BJ (cell line): Measurements from ENCODE around the gene SLC15A4. TPM values are rescaled to one million over a fixed set of nuclear protein-coding genes. Genes with fewer than 3 reads are reported as not detected.

Experiments used
- CTCF ChIA-PET: fragments of 350-600 bp; formaldehyde crosslinking; extraction: SDS; loops from one replicate; lab custom pipeline; 2021; ENCODE audit warnings: antibody characterized with exemption, inconsistent platforms; lab: Yijun Ruan, JAX
- POLR2A ChIA-PET: fragments of 300-600 bp; sonication (Branson Sonifier 250); formaldehyde crosslinking; extraction: SDS; loops from one replicate; lab custom pipeline; 2021; ENCODE audit warnings: antibody characterized with exemption; lab: Charles Lee
- DNase-seq: peaks from one replicate; pipeline ENCODE4 v3.0.0-alpha.2; 2011; ENCODE audit warnings: low read depth
- H3K27me3 ChIP-seq: 2 replicates; pipeline ENCODE4 v1.6.0; 2011; ENCODE audit warnings: low read length; ENCODE audit not compliant: control insufficient read depth, insufficient read depth
- H3K36me3 ChIP-seq: 2 replicates; pipeline ENCODE4 v1.5.1; 2011; ENCODE audit warnings: low read length; ENCODE audit not compliant: control insufficient read depth, insufficient read depth
- H3K4me3 ChIP-seq: 2 replicates; pipeline ENCODE4 v1.5.1; 2011; ENCODE audit warnings: low read depth, mild to moderate bottlenecking, control low read depth, low read length
- CTCF ChIP-seq: IDR thresholded peaks from 2 replicates; pipeline ENCODE4 v1.5.1; 2011; ENCODE audit warnings: low read depth, mild to moderate bottlenecking, control low read depth, inconsistent platforms, low read length, moderate library complexity; ENCODE audit not compliant: insufficient read depth
- polyA plus RNA-seq: library from polyadenylated mRNA; depleted of rRNA; stranded (reverse); fragments of >200 nt; gene quantifications from 2 replicates; pipeline ENCODE4 v1.2.3, GENCODE V29; 2011

SLC15A4 gene
- polyA plus RNA-seq, 1 experiment: 21.8 TPM

DNA sequence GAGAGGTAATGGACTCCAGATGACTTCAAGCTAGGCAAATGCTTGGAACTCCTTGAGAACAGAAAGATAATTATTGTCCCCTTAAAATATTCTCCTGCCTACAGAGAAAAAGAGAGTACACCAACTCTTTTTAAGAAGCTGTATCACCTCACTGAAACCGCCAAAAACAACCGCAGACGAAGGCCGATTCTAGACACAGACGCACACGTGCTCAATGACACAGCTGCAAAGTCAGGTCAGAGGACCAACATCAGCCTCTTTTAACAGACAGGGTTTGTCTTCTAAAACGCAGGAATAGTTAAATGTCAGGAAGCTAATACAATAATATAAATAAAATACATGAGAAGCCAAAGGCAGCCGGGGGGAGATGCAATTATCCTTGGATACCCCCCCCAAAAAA, 19.0 kb downstream of the SLC15A4 start:
- POLR2A ChIA-PET: no interaction called here
- TF ChIP-seq CTCF: no peak
- H3K36me3 ChIP-seq: peaks cover 12% of the 10 kb centered on the region
- CTCF ChIA-PET: no interaction called here
- no peaks in the 10 kb centered on the region for H3K27me3 ChIP-seq
- no peak overlapping the region for H3K4me3 ChIP-seq
- DNase-seq: no peak

DNA sequence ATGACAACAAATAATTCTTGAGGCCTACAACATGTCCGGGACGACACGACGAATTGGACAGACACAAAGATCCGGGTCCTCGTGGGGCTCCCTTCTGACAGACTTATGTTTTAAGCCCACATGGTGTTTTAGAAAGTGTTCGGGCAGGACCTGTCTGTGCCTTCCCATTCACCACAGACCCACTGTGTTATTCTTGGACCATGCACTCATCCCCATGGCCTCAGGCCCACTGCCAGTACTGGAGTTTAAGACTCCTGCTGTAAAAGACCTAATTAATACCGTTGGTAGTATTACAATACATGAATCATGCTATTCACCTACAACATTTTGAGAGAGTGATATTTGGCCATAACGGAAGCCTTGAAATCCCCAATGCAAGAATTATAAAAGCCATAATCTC, 20.0 kb downstream of the SLC15A4 start:
- TF ChIP-seq CTCF: no peak
- no peak for DNase-seq
- CTCF ChIA-PET: no interaction called here

GRCh38 chr12:128802756-128803155, 21.0 kb downstream of the SLC15A4 start:
- no peaks in the 10 kb centered on the region for H3K27me3 ChIP-seq
- CTCF ChIA-PET: no interaction called here
- POLR2A ChIA-PET: no interaction called here
- no peak overlapping the region for H3K4me3 ChIP-seq
- no peak for DNase-seq
- peaks cover 14% of the 10 kb centered on the region for H3K36me3 ChIP-seq
- no peak for TF ChIP-seq CTCF

More for the DNA sequence above, 20.0 kb downstream of the SLC15A4 start:
- Histone ChIP-seq H3K36me3 (peaks cover 14% of the 10 kb centered on the region), H3K27me3 (no peaks in the 10 kb centered on the region), H3K4me3 (no peak overlapping the region)
- POLR2A ChIA-PET: no interaction called here

DNA sequence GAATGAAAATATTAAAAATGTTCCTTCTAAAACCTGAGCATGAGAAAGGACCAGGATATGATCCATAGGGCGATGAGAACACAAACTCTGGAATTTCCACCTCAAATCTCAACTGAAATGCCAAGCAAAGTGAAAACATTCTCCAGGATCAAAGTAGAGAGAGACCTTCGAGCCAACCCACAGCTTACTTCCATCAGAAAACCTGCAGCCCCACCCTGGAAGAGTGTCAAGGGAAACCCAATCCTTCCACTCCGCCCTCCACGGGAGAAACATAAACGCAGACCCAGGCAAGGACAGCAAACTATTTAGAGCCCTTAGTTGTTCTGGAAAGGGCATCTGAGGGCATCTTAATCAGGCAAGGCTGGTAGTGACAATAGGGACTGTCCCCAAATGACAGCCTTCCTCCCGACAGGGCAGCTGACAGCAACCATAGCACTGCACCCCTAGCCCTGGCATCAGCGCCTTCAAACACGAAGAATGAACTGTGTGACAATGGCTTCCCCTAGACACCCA, 21.8 kb downstream of the SLC15A4 start:
- Histone ChIP-seq H3K36me3 (peaks cover 14% of the 10 kb centered on the region), H3K4me3 (no peak overlapping the region), H3K27me3 (no peaks in the 10 kb centered on the region)
- ChIA-PET POLR2A (no interaction called here), CTCF (no interaction called here)
- TF ChIP-seq CTCF: no peak
- DNase-seq: no peak

- Histone ChIP-seq H3K4me3 (no peak overlapping the region), H3K27me3 (no peaks in the 10 kb centered on the region), H3K36me3 (peaks cover 18% of the 10 kb centered on the region)
- ChIA-PET POLR2A (no interaction called here), CTCF (no interaction called here)
- no peak for DNase-seq
- TF ChIP-seq CTCF: no peak
Measured at GRCh38 chr12:128800606-128801005, 23.2 kb downstream of the SLC15A4 start.
